Lower leg skin (tissue), 3 donors: ENCODE measurements around the gene PTPN2.

Experiments used
- POLR2A ChIP-seq, 2 donors: fragments of 450-650 bp; IDR thresholded peaks; one replicate each; pipeline ENCODE4 v1.6.1; 2016 to 2017; ENCODE audit warnings: antibody characterized with exemption in 2 of 2, mild to moderate bottlenecking in 1 of 2, moderate library complexity in 1 of 2
- TF ChIP-seq, protein P1 (sequence below), 3 donors: fragments of 450-650 bp; IDR thresholded peaks; one replicate each; pipeline ENCODE4 v1.5.1; 2016; ENCODE audit warnings: antibody characterized with exemption in 3 of 3, mild to moderate bottlenecking in 3 of 3, moderate library complexity in 2 of 3

DNA sequence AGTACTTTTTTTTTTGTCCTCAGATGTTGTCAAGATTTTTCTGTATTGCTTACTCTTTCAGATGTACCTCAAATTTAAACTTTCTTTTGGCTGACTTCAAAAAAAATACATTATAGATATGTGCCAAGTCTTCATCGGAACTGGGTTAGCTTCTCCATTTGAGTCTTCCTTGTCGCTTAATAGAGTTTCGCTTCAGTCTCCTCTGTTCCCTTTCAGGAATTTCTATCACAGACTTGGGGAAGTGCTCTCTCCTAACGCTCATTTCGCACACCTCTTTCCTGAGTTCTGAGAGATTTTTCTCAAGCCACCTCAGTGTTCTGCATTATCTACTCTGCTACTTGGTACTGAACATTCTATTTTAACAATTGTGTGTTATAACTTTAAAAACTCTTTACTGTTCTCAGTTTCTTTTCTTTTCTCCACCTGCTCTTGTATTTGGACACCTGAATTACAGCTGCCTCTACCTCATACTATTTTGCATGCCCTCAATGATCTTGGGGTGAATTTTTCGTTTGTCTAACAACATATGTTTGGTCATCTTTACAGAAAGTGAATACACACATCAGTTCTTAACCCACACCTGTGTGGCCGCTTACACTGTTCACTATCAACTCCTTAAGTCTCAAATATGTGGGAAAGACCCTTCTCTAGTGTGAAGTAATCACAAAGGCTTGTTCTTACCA lies 16.5 kb downstream of the PTPN2 start:
- TF ChIP-seq, protein P1, sequence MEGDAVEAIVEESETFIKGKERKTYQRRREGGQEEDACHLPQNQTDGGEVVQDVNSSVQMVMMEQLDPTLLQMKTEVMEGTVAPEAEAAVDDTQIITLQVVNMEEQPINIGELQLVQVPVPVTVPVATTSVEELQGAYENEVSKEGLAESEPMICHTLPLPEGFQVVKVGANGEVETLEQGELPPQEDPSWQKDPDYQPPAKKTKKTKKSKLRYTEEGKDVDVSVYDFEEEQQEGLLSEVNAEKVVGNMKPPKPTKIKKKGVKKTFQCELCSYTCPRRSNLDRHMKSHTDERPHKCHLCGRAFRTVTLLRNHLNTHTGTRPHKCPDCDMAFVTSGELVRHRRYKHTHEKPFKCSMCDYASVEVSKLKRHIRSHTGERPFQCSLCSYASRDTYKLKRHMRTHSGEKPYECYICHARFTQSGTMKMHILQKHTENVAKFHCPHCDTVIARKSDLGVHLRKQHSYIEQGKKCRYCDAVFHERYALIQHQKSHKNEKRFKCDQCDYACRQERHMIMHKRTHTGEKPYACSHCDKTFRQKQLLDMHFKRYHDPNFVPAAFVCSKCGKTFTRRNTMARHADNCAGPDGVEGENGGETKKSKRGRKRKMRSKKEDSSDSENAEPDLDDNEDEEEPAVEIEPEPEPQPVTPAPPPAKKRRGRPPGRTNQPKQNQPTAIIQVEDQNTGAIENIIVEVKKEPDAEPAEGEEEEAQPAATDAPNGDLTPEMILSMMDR (IDR thresholded peaks at IDR 0.05) = no peak
- TF ChIP-seq POLR2A (IDR thresholded peaks at IDR 0.05) = no peak
